IMR-90 (cell line): ENCODE measurements around the gene PCBP4. TPM values are rescaled to one million over a fixed set of nuclear protein-coding genes. Genes with fewer than 3 reads are reported as not detected.

ENCODE experiments used
- ATAC-seq: fragments of 200-7000 bp; cut with Tn5 transposase; 2 replicates; pipeline ENCODE4 v1.9.1; 2020; ENCODE audit warnings: low read depth, mild to moderate bottlenecking, moderate library complexity
- BruUV-seq: library from RNA; stranded (reverse); fragments of 400-500 nt; replicated peaks from 2 replicates; lab custom pipeline; 2021; lab: Mats Ljungman, UMichigan
- CTCF ChIA-PET: fragments of 300-600 bp; formaldehyde crosslinking; extraction: SDS; loops from one replicate; lab custom pipeline; 2021; ENCODE audit warnings: antibody characterized with exemption; lab: Yijun Ruan, JAX
- POLR2A ChIA-PET: fragments of 300-600 bp; sonication (Branson Sonifier 250); formaldehyde crosslinking; loops from one replicate; lab custom pipeline; 2022; ENCODE audit warnings: antibody characterized with exemption; ENCODE audit not compliant: unreplicated experiment; lab: Charles Lee
- DNase-seq: peaks from one replicate; pipeline ENCODE4 v3.0.0; 2013
- H2AFZ ChIP-seq: replicated peaks from 2 replicates; pipeline ENCODE3; 2013; ENCODE audit warnings: low read length, mild to moderate bottlenecking; ENCODE audit not compliant: poor library complexity
- H2AK5ac ChIP-seq: 2 replicates; pipeline ENCODE4 v1.6.1; 2013; ENCODE audit warnings: low read depth, low read length, inconsistent platforms
- H2AK9ac ChIP-seq: replicated peaks from 2 replicates; pipeline ENCODE3; 2013; ENCODE audit warnings: mild to moderate bottlenecking, low read depth, low read length, moderate library complexity; ENCODE audit not compliant: poor library complexity
- H2BK120ac ChIP-seq: 2 replicates; pipeline ENCODE4 v1.6.1; 2013; ENCODE audit warnings: low read depth, low read length, inconsistent platforms
- H2BK15ac ChIP-seq: 3 replicates; pipeline ENCODE4 v1.6.1; 2013; ENCODE audit warnings: low read depth, low read length, inconsistent platforms
- H2BK20ac ChIP-seq: 2 replicates; pipeline ENCODE4 v1.6.1; 2013; ENCODE audit warnings: low read depth, mild to moderate bottlenecking, inconsistent platforms, low read length, moderate library complexity
- H2BK5ac ChIP-seq: 2 replicates; pipeline ENCODE4 v1.6.1; 2013; ENCODE audit warnings: mild to moderate bottlenecking, low read depth, low read length, inconsistent platforms; ENCODE audit not compliant: poor library complexity, severe bottlenecking
- H3K14ac ChIP-seq: replicated peaks from 2 replicates; pipeline ENCODE4 v1.6.1; 2013; ENCODE audit warnings: low read depth, low read length, inconsistent platforms
- H3K18ac ChIP-seq: 2 replicates; pipeline ENCODE4 v1.6.1; 2013; ENCODE audit warnings: low read depth, low read length, control low read depth
- H3K23ac ChIP-seq: 2 replicates; pipeline ENCODE4 v1.6.1; 2013; ENCODE audit warnings: low read depth, low read length, inconsistent platforms
- H3K27ac ChIP-seq: 2 replicates; pipeline ENCODE4 v1.5.1; 2013; ENCODE audit warnings: mild to moderate bottlenecking, control low read depth, low read length; ENCODE audit not compliant: insufficient read depth
- H3K27me3 ChIP-seq: 2 replicates; pipeline ENCODE4 v1.6.1; 2013; ENCODE audit warnings: low read length; ENCODE audit not compliant: control insufficient read depth, insufficient read depth
- H3K36me3 ChIP-seq: 2 replicates; pipeline ENCODE4 v1.6.1; 2013; ENCODE audit warnings: low read length, mixed read lengths; ENCODE audit not compliant: control insufficient read depth, insufficient read depth
- H3K4ac ChIP-seq: 2 replicates; pipeline ENCODE4 v1.6.1; 2013; ENCODE audit warnings: low read depth, low read length, inconsistent platforms
- H3K4me1 ChIP-seq: 2 replicates; pipeline ENCODE4 v1.6.1; 2013; ENCODE audit warnings: low read length, mixed read lengths; ENCODE audit not compliant: control insufficient read depth, insufficient read depth
- H3K4me2 ChIP-seq: 2 replicates; pipeline ENCODE4 v1.6.1; 2013; ENCODE audit warnings: low read depth, mild to moderate bottlenecking, control low read depth, low read length, moderate library complexity
- H3K4me3 ChIP-seq: 2 replicates; pipeline ENCODE4 v1.5.1; 2013; ENCODE audit warnings: low read depth, mild to moderate bottlenecking, control low read depth, low read length, moderate library complexity; ENCODE audit not compliant: insufficient read depth
- H3K56ac ChIP-seq: 2 replicates; pipeline ENCODE4 v1.6.1; 2013; ENCODE audit warnings: low read length, inconsistent platforms; ENCODE audit not compliant: insufficient read depth; ENCODE audit errors: extremely low read depth
- H3K79me1 ChIP-seq, 2 experiments: 2 replicates each; pipeline ENCODE4 v1.6.1; 2013; ENCODE audit warnings: low read length in 2 of 2, inconsistent platforms in 1 of 2, low read depth in 1 of 2
- H3K9ac ChIP-seq: 2 replicates; pipeline ENCODE4 v1.6.1; 2013; ENCODE audit warnings: low read depth, low read length, control low read depth
- H3K9me1 ChIP-seq: 2 replicates; pipeline ENCODE4 v1.6.1; 2013; ENCODE audit warnings: low read length, inconsistent platforms; ENCODE audit not compliant: insufficient read depth
- H3K9me3 ChIP-seq: 2 replicates; pipeline ENCODE4 v1.6.1; 2013; ENCODE audit warnings: low read length; ENCODE audit not compliant: control insufficient read depth, insufficient read depth
- H4K20me1 ChIP-seq: 2 replicates; pipeline ENCODE4 v1.6.1; 2013; ENCODE audit warnings: low read length, inconsistent platforms; ENCODE audit not compliant: insufficient read depth
- H4K5ac ChIP-seq: 2 replicates; pipeline ENCODE4 v1.6.1; 2013; ENCODE audit warnings: mild to moderate bottlenecking, low read depth, low read length, control low read depth
- H4K8ac ChIP-seq, 2 experiments: 2 replicates each; pipeline ENCODE4 v1.6.1; 2013; ENCODE audit warnings: low read depth in 2 of 2, low read length in 2 of 2, control low read depth in 1 of 2, inconsistent platforms in 1 of 2
- H4K91ac ChIP-seq: 2 replicates; pipeline ENCODE4 v1.6.1; 2013; ENCODE audit warnings: low read depth, low read length, inconsistent platforms; ENCODE audit not compliant: insufficient read depth
- CEBPB ChIP-seq: IDR thresholded peaks from 2 replicates; pipeline ENCODE4 v1.6.1; 2012; ENCODE audit warnings: low read depth, low read length, improper control_type of control experiment
- RAD21 ChIP-seq: IDR thresholded peaks from 2 replicates; pipeline ENCODE4 v1.6.1; 2012; ENCODE audit warnings: low read length, improper control_type of control experiment
- WGBS, 2 experiments: methylation state at CpG; one replicate each; pipeline versions ENCODE4 v1.1.5 to v1.1.7; 2013; ENCODE audit warnings: missing lambda C conversion rate in 2 of 2; ENCODE audit not compliant: insufficient read length in 1 of 2; ENCODE audit errors: extremely low coverage in 2 of 2; 5-methylcytosine and 5-hydroxymethylcytosine counted together
- dilution Hi-C: fragments of 300-500 bp; cut with HindIII; formaldehyde crosslinking; loops from one replicate; pipeline ENCODE4 v1.14.3; 2018; ENCODE audit warnings: low sequenced_read_pairs; ENCODE audit not compliant: unreplicated experiment
- in situ Hi-C: fragments of 300-500 bp; cut with MboI; formaldehyde crosslinking; loops from 3 replicates; pipeline ENCODE4 v1.14.3; 2019; ENCODE audit warnings: low sequenced_read_pairs, inconsistent platforms, mixed read lengths
- intact Hi-C: fragments of 100-400 bp; cut with micrococcal nuclease; formaldehyde crosslinking; loops from 2 replicates; pipeline ENCODE4 v1.10.0; 2022
- polyA plus RNA-seq, 3 experiments: library from polyadenylated mRNA; depleted of rRNA; stranded (reverse); fragments of >200 nt; gene quantifications; 2 replicates each; pipeline ENCODE4 v1.2.3, GENCODE V29; 2012; ENCODE audit warnings: low replicate concordance in 1 of 3
- total RNA-seq: library from RNA; depleted of rRNA; stranded (reverse); fragments of >200 nt; gene quantifications from 2 replicates; pipeline ENCODE4 v1.2.3, GENCODE V29; 2012
- TF ChIP-seq, protein P1 (sequence below): fragments of 150-350 bp; IDR thresholded peaks from 2 replicates; pipeline ENCODE4 v1.6.1; 2016; ENCODE audit warnings: low read depth, mild to moderate bottlenecking, low read length, moderate library complexity, borderline replicate concordance

The PCBP4 gene
- total and polyA plus RNA-seq, 2 of the 4 experiments (the other 2 are of a cell fraction): 70.8 to 110 TPM

- Histone ChIP-seq H4K20me1 (peaks cover 6% of the 10 kb centered on the region), H4K5ac (no peak overlapping the region), H3K4me1 (peaks cover 17% of the 10 kb centered on the region), H3K79me1 (peaks cover 10 to 44% of the 10 kb centered on the region in 2 experiments; a peak in 3 of 4 replicates), H3K27me3 (no peaks in the 10 kb centered on the region), H2BK5ac (no peak overlapping the region), H3K9me1 (peaks cover 12% of the 10 kb centered on the region), H4K91ac (no peak overlapping the region), H3K36me3 (no peaks in the 10 kb centered on the region), H3K9me3 (no peaks in the 10 kb centered on the region), H3K4me3 (no peak overlapping the region), H2BK15ac (no peak overlapping the region), H3K4ac (no peak overlapping the region), H3K4me2 (no peak overlapping the region), H3K18ac (no peak overlapping the region), H3K9ac (no peak overlapping the region), H4K8ac (no peak overlapping the region), H2AK9ac (no peak overlapping the region), H2BK20ac (no peak overlapping the region), H3K14ac (no peak overlapping the region), H2AK5ac (no peak overlapping the region), H3K56ac (no peak overlapping the region), H2BK120ac (no peak overlapping the region), H3K27ac (no peak overlapping the region), H3K23ac (no peak overlapping the region), H2AFZ (no peak overlapping the region)
- no TSS peak for BruUV-seq
- intact Hi-C loops (no loop called here), in situ Hi-C loops (no loop called here), dilution Hi-C loops (no loop called here)
- ATAC-seq: no peak
- ChIA-PET POLR2A (no interaction called here), CTCF (no interaction called here)
- no peak for DNase-seq
- TF ChIP-seq, protein P1, sequence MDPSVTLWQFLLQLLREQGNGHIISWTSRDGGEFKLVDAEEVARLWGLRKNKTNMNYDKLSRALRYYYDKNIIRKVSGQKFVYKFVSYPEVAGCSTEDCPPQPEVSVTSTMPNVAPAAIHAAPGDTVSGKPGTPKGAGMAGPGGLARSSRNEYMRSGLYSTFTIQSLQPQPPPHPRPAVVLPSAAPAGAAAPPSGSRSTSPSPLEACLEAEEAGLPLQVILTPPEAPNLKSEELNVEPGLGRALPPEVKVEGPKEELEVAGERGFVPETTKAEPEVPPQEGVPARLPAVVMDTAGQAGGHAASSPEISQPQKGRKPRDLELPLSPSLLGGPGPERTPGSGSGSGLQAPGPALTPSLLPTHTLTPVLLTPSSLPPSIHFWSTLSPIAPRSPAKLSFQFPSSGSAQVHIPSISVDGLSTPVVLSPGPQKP: no peak
- no peak for TF ChIP-seq CEBPB
- TF ChIP-seq RAD21: no peak
- no CpG with 5 or more reads among the region's 9 CpGs for WGBS, 2 experiments
Measured at GRCh38 chr3:51977446-51978142, 10.3 kb upstream of the PCBP4 start.
